H1 (cell line): ENCODE data around the gene RBM34. TPM values are rescaled to one million over a fixed set of nuclear protein-coding genes. Genes with fewer than 3 reads are reported as not detected.

Source experiments
- PHF8 ChIP-seq: fragments of 200-600 bp; sonication (generic); conservative IDR thresholded peaks from 2 replicates; pipeline ENCODE4 v1.7.1; 2012; ENCODE audit warnings: low read depth, mild to moderate bottlenecking, inconsistent platforms, low read length, moderate library complexity
- POLR2A ChIP-seq, 2 experiments: IDR thresholded peaks; 1 replicate in 1 of 2; 2 replicates in 1 of 2; pipeline ENCODE4 v1.6.1; 2011; ENCODE audit warnings: low read depth in 2 of 2, low read length in 2 of 2, mild to moderate bottlenecking in 2 of 2; ENCODE audit errors: control extremely low read depth in 1 of 2
- polyA plus RNA-seq, 7 experiments: library from polyadenylated mRNA; depleted of rRNA in 3 of 7; stranded (reverse) in 5 of 7; unstranded in 2 of 7; fragments of >200 nt in 5 of 7; fragments of 200-250 nt in 2 of 7; gene quantifications; 1 replicate in 5 of 7; 2 replicates in 1 of 7; 4 replicates in 1 of 7; pipeline versions ENCODE4 v1.2.1 to v1.2.3, GENCODE V29; 2011 to 2013; ENCODE audit warnings: missing spikeins in 2 of 7, mixed read lengths in 2 of 7
- total RNA-seq: library from RNA; stranded (reverse); fragmentation: NEBNext Ultra II Directional; extraction: Animal tissue kit (Norgen Biotek cat#: 25700); gene quantifications from 2 replicates; pipeline ENCODE4 v1.2.1, GENCODE V29; 2021

Gene RBM34
- total and polyA plus RNA-seq, 2 of the 8 experiments (the other 6 are each of a cell fraction or from before 2014, with no cell fraction given): 18.8 to 108 TPM

DNA sequence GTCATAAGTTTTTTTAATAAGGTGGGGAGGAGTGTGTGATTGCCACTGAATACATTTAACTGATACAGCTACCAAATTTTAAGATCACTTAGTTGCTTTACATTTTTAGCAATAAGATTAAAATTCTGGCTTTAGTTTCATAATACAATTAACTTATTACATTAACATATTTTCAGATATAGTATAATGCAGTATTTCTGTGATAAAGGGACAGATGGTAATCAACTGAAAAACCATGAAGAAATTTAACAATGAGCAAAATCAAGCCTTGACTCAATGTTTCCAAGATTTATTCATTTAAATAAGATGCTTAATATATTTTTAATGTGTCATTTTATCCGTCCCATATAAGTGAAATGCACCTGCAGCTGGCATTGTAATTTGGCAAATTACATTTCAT is 36.4 kb downstream of the RBM34 start (continued):
- TF ChIP-seq POLR2A (IDR thresholded peaks at IDR 0.05; ENCODE audit: control extremely low read depth in 1 of 2, low read depth in 2 of 2, low read length in 2 of 2) (no peak), PHF8 (no peak)
